Parathyroid adenoma (tissue), 2 donors: Measurements from ENCODE around the gene PALM.

Experiments used
- H2AFZ ChIP-seq: fragments of 300-600 bp; sonication (generic); one replicate; pipeline ENCODE4 v1.7.0; 2017; ENCODE audit warnings: antibody characterized with exemption, mild to moderate bottlenecking
- H3K27ac ChIP-seq: fragments of 300-600 bp; sonication (generic); one replicate; pipeline ENCODE4 v1.7.0; 2017
- H3K27me3 ChIP-seq: fragments of 300-600 bp; sonication (generic); one replicate; pipeline ENCODE4 v1.7.0; 2017; ENCODE audit warnings: low read length; ENCODE audit not compliant: control insufficient read depth, insufficient read depth
- H3K36me3 ChIP-seq: fragments of 300-600 bp; sonication (generic); one replicate; pipeline ENCODE4 v1.7.0; 2017; ENCODE audit warnings: low read length; ENCODE audit not compliant: control insufficient read depth, insufficient read depth
- H3K4me1 ChIP-seq: fragments of 300-600 bp; sonication (generic); one replicate; pipeline ENCODE4 v1.7.0; 2017; ENCODE audit warnings: control low read depth
- H3K4me2 ChIP-seq: fragments of 300-600 bp; sonication (generic); one replicate; pipeline ENCODE4 v1.7.0; 2017; ENCODE audit warnings: low read length
- H3K4me3 ChIP-seq: fragments of 300-600 bp; sonication (generic); one replicate; pipeline ENCODE4 v1.7.0; 2017; ENCODE audit warnings: low read depth, low read length
- H3K79me2 ChIP-seq: fragments of 300-600 bp; sonication (generic); one replicate; pipeline ENCODE4 v1.7.0; 2017; ENCODE audit warnings: control low read depth
- H3K9ac ChIP-seq: fragments of 300-600 bp; sonication (generic); one replicate; pipeline ENCODE4 v1.7.0; 2017; ENCODE audit warnings: mild to moderate bottlenecking
- H3K9me3 ChIP-seq: fragments of 300-600 bp; sonication (generic); one replicate; pipeline ENCODE4 v1.7.0; 2017; ENCODE audit warnings: low read length; ENCODE audit not compliant: control insufficient read depth
- CTCF ChIP-seq: fragments of 300-600 bp; sonication (generic); IDR thresholded peaks from one replicate; pipeline ENCODE4 v1.7.0; 2017; ENCODE audit warnings: antibody characterized with exemption, mild to moderate bottlenecking
- donor health status: primary hyperparathyroidism.

The PALM gene

GRCh38 chr19:703651-704446 lies 4.9 kb upstream of the PALM start:
- no peak for TF ChIP-seq CTCF
- Histone ChIP-seq H3K4me1 (no peaks in the 10 kb centered on the region), H3K79me2 (no peaks in the 10 kb centered on the region), H2AFZ (no peak overlapping the region), H3K4me2 (no peak overlapping the region), H3K9me3 (no peaks in the 10 kb centered on the region), H3K27ac (no peak overlapping the region), H3K9ac (no peak overlapping the region), H3K36me3 (no peaks in the 10 kb centered on the region), H3K27me3 (no peaks in the 10 kb centered on the region), H3K4me3 (no peak overlapping the region)

GRCh38 chr19:704447-704741 lies 4.3 kb upstream of the PALM start:
- no peak overlapping the region for H3K9ac ChIP-seq
- TF ChIP-seq CTCF: no peak

GRCh38 chr19:709196-709964 lies 645 bp downstream of the PALM start:
- Histone ChIP-seq H3K4me1 (no peaks in the 10 kb centered on the region), H3K4me3 (peak overlapping the region; percentile 49), H3K27me3 (no peaks in the 10 kb centered on the region), H2AFZ (no peak overlapping the region), H3K79me2 (no peaks in the 10 kb centered on the region), H3K36me3 (no peaks in the 10 kb centered on the region), H3K27ac (no peak overlapping the region), H3K9ac (no peak overlapping the region), H3K9me3 (no peaks in the 10 kb centered on the region), H3K4me2 (peak overlapping the region; percentile 83)
- no peak for TF ChIP-seq CTCF

More at GRCh38 chr19:704447-704741, 4.3 kb upstream of the PALM start:
- Histone ChIP-seq H3K4me2 (no peak overlapping the region), H3K36me3 (no peaks in the 10 kb centered on the region), H3K27ac (no peak overlapping the region), H3K4me1 (no peaks in the 10 kb centered on the region), H2AFZ (no peak overlapping the region), H3K27me3 (no peaks in the 10 kb centered on the region), H3K9me3 (no peaks in the 10 kb centered on the region), H3K79me2 (no peaks in the 10 kb centered on the region), H3K4me3 (no peak overlapping the region)

- no peaks in the 10 kb centered on the region for H3K36me3 ChIP-seq
- peak overlapping the region; percentile 83 for H3K4me2 ChIP-seq
- H3K9ac ChIP-seq: no peak overlapping the region
- no peaks in the 10 kb centered on the region for H3K4me1 ChIP-seq
- no peaks in the 10 kb centered on the region for H3K9me3 ChIP-seq
- H3K27ac ChIP-seq: no peak overlapping the region
- no peaks in the 10 kb centered on the region for H3K79me2 ChIP-seq
- TF ChIP-seq CTCF: no peak
- no peaks in the 10 kb centered on the region for H3K27me3 ChIP-seq
- no peak overlapping the region for H2AFZ ChIP-seq
- H3K4me3 ChIP-seq: no peak overlapping the region
These were observed 1.3 kb downstream of the PALM start for GRCh38 chr19:709965-710571.
